ENCODE results near the gene CCDC73.

- TF ChIP-seq EP300 (IDR thresholded peaks at IDR 0.05): no peak
- TF ChIP-seq, protein P1, sequence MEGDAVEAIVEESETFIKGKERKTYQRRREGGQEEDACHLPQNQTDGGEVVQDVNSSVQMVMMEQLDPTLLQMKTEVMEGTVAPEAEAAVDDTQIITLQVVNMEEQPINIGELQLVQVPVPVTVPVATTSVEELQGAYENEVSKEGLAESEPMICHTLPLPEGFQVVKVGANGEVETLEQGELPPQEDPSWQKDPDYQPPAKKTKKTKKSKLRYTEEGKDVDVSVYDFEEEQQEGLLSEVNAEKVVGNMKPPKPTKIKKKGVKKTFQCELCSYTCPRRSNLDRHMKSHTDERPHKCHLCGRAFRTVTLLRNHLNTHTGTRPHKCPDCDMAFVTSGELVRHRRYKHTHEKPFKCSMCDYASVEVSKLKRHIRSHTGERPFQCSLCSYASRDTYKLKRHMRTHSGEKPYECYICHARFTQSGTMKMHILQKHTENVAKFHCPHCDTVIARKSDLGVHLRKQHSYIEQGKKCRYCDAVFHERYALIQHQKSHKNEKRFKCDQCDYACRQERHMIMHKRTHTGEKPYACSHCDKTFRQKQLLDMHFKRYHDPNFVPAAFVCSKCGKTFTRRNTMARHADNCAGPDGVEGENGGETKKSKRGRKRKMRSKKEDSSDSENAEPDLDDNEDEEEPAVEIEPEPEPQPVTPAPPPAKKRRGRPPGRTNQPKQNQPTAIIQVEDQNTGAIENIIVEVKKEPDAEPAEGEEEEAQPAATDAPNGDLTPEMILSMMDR (IDR thresholded peaks at IDR 0.05): no peak
Measured at GRCh38 chr11:32781721-32782120, 12.7 kb downstream of the CCDC73 start.
